Caco-2 (cell line): ENCODE data around the gene ARPC2. TPM values are rescaled to one million over a fixed set of nuclear protein-coding genes. Genes with fewer than 3 reads are reported as not detected.
A peak's percentile ranks its signal among the peaks of the same experiment; 100 is the strongest.

Experiments used
- BruUV-seq: library from RNA; stranded (reverse); fragments of 400-500 nt; replicated peaks from 2 replicates; lab custom pipeline; 2021; lab: Mats Ljungman, UMichigan
- CTCF ChIA-PET: fragments of 300-600 bp; sonication (Branson Sonifier 250); formaldehyde crosslinking; loops from one replicate; lab custom pipeline; 2022; ENCODE audit warnings: antibody characterized with exemption; lab: Charles Lee
- POLR2A ChIA-PET: fragments of 300-600 bp; sonication (Branson Sonifier 250); formaldehyde crosslinking; loops from one replicate; lab custom pipeline; 2022; ENCODE audit warnings: antibody characterized with exemption; lab: Charles Lee
- DNase-seq, 2 experiments: peaks; one replicate each; pipeline versions ENCODE4 v3.0.0 to v3.0.0-alpha.2; 2020 to 2022
- H3K27me3 ChIP-seq: replicated peaks from 2 replicates; pipeline ENCODE4 v1.6.0; 2011; ENCODE audit warnings: low read length; ENCODE audit not compliant: control insufficient read depth, insufficient read depth
- H3K36me3 ChIP-seq: 2 replicates; pipeline ENCODE4 v1.5.1; 2011; ENCODE audit warnings: low read length; ENCODE audit not compliant: control insufficient read depth, insufficient read depth
- H3K4me1 ChIP-seq: fragments of 250-450 bp; sonication (Bioruptor Pico); 2 replicates; pipeline ENCODE4 v1.5.1; 2020; ENCODE audit warnings: mild to moderate bottlenecking
- H3K4me3 ChIP-seq: 2 replicates; pipeline ENCODE4 v1.5.1; 2011; ENCODE audit warnings: low read depth, mild to moderate bottlenecking, control low read depth, low read length
- H3K9me3 ChIP-seq: fragments of 250-450 bp; sonication (Bioruptor Pico); 2 replicates; pipeline ENCODE4 v1.5.1; 2020; ENCODE audit warnings: mild to moderate bottlenecking, moderate library complexity
- H3K27ac Mint-ChIP-seq: one replicate; pipeline ENCODE4 v1.8.0; 2022; ENCODE audit warnings: mixed read lengths; ENCODE audit not compliant: unreplicated experiment
- H3K27me3 Mint-ChIP-seq: one replicate; pipeline ENCODE4 v1.8.0; 2022; ENCODE audit warnings: mixed read lengths; ENCODE audit not compliant: insufficient read depth, unreplicated experiment
- H3K36me3 Mint-ChIP-seq: one replicate; pipeline ENCODE4 v1.8.0; 2022; ENCODE audit warnings: mild to moderate bottlenecking, mixed read lengths; ENCODE audit not compliant: insufficient read depth, unreplicated experiment
- H3K4me1 Mint-ChIP-seq: one replicate; pipeline ENCODE4 v1.8.0; 2022; ENCODE audit warnings: low read depth, mixed read lengths; ENCODE audit not compliant: unreplicated experiment
- H3K4me3 Mint-ChIP-seq: one replicate; pipeline ENCODE4 v1.8.0; 2022; ENCODE audit warnings: mild to moderate bottlenecking, moderate library complexity, mixed read lengths; ENCODE audit not compliant: unreplicated experiment
- H3K9me3 Mint-ChIP-seq: one replicate; pipeline ENCODE4 v1.8.0; 2022; ENCODE audit warnings: mixed read lengths; ENCODE audit not compliant: unreplicated experiment
- intact Hi-C: fragments of 100-400 bp; cut with micrococcal nuclease; formaldehyde crosslinking; loops from one replicate; pipeline ENCODE4 v1.10.0; 2022; ENCODE audit not compliant: unreplicated experiment
- total RNA-seq: library from RNA; stranded (reverse); gene quantifications from 2 replicates; pipeline ENCODE4 v1.2.3, GENCODE V29; 2022
- TF ChIP-seq, protein P1 (sequence below), 2 experiments: fragments of 200-600 bp in 1 of 2; IDR thresholded peaks; 1 replicate in 1 of 2; 2 replicates in 1 of 2; pipeline versions ENCODE4 v1.5.1 to v1.8.0; 2011 to 2022; ENCODE audit warnings: antibody characterized with exemption in 1 of 2, control low read depth in 1 of 2, inconsistent platforms in 1 of 2, low read depth in 1 of 2, low read length in 1 of 2, mild to moderate bottlenecking in 1 of 2, moderate library complexity in 1 of 2; ENCODE audit not compliant: insufficient read depth in 1 of 2, severe bottlenecking in 1 of 2, unreplicated experiment in 1 of 2

Gene ARPC2
- total RNA-seq, 1 experiment from 2014 or later, result 284 TPM

DNA sequence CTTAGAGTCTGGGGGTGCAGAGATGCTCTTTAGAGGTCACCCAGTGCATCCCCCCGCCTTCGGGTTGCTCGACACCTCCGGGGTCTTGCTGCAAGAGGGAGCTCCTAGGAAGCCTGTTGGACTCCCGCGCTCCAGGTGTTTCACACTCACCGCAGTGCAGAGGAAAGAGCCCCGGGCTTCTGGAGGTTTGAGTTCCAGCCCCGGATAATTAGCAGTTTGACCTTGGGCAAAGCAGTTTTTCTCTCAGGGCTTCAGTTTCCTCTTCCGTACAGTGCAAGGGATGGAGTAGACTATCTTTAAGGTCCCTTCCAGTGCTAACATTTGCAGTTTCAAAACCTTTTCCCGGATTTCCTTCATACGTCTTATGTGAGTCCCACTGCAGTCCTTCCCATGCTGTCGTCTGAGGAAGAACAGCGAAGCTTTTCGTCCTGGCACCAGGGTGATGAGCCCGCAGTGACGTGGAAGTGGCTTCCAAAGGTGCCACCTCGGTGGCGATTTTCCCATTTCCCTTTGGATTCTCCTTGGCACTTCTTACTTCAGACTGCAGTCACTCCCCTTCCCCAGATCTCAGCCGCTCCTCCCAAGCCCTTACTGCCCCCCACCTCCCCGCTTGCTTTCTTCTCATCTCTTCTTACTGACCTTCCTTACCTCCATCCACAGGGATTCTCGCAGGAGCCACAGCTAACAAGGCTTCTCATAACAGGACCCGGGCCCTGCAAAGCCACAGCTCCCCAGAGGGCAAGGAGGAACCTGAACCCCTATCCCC, 53.9 kb downstream of the ARPC2 start:
- peaks cover 7% of the 10 kb centered on the region; the same call in 1 of the 2 replicates for H3K36me3 ChIP-seq
- H3K4me3 ChIP-seq, result peak overlapping the region; percentile 65
- no peaks in the 10 kb centered on the region for H3K9me3 ChIP-seq
- Mint-ChIP-seq H3K4me1 (peaks cover 13% of the 10 kb centered on the region), H3K27me3 (no peaks in the 10 kb centered on the region), H3K27ac (peak overlapping the region; percentile 93), H3K9me3 (no peaks in the 10 kb centered on the region), H3K4me3 (peak overlapping the region; percentile 91), H3K36me3 (peaks cover 64% of the 10 kb centered on the region)
- CTCF ChIA-PET, result interaction anchor here (1.0 to 7.0 kb wide), 8 partner anchors 13 to 388 kb away, joined by 3 to 121 read pairs (median 6); partner anchors contain the start of genes BCS1L, CATIP, TMBIM1 and ZNF142
- DNase-seq, result no peak
- POLR2A ChIA-PET, result interaction anchor here (1.0 to 1.5 kb wide), 11 partner anchors 10 to 297 kb away, joined by 3 to 20 read pairs (median 5); partner anchors contain the start of genes GPBAR1, TMBIM1 and USP37
- H3K27me3 ChIP-seq, result no peaks in the 10 kb centered on the region
- TF ChIP-seq, protein P1, sequence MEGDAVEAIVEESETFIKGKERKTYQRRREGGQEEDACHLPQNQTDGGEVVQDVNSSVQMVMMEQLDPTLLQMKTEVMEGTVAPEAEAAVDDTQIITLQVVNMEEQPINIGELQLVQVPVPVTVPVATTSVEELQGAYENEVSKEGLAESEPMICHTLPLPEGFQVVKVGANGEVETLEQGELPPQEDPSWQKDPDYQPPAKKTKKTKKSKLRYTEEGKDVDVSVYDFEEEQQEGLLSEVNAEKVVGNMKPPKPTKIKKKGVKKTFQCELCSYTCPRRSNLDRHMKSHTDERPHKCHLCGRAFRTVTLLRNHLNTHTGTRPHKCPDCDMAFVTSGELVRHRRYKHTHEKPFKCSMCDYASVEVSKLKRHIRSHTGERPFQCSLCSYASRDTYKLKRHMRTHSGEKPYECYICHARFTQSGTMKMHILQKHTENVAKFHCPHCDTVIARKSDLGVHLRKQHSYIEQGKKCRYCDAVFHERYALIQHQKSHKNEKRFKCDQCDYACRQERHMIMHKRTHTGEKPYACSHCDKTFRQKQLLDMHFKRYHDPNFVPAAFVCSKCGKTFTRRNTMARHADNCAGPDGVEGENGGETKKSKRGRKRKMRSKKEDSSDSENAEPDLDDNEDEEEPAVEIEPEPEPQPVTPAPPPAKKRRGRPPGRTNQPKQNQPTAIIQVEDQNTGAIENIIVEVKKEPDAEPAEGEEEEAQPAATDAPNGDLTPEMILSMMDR (IDR thresholded peaks at IDR 0.05; ENCODE audit: insufficient read depth in 1 of 2, low read depth in 1 of 2, low read length in 1 of 2, severe bottlenecking in 1 of 2, unreplicated experiment in 1 of 2), result no peak
- intact Hi-C loops, result loop anchor here (1.0 to 10.0 kb wide), 4 partner anchors 54 to 374 kb away; partner anchors contain the start of gene ARPC2
- BruUV-seq, result no TSS peak
- peaks cover 4% of the 10 kb centered on the region; the same call in 1 of the 2 replicates for H3K4me1 ChIP-seq

DNA sequence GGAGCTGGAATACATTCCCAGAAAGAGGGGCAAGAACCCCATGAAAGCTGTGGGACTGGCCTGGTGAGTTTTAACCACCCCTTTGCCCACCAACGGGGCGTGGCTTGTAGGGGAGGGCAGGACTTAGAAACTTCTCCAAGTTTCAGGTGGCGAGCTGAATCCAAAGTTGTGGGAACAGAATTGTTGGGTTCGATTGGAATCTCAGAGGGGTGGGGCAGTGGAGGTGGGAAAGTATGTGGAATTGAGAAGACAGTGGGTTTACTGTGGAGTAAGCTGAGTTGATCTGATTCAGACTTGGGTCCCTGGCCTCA, 54.5 kb downstream of the ARPC2 start:
- H3K27ac Mint-ChIP-seq, result peak overlapping the region; percentile 93
- peaks cover 13% of the 10 kb centered on the region for H3K4me1 Mint-ChIP-seq
- peaks cover 4% of the 10 kb centered on the region; the same call in 1 of the 2 replicates for H3K4me1 ChIP-seq
- peaks cover 6% of the 10 kb centered on the region; the same call in 1 of the 2 replicates for H3K36me3 ChIP-seq
- ChIA-PET CTCF (interaction anchor here (0.6 to 7.0 kb wide), 5 partner anchors 20 to 388 kb away, joined by 3 to 121 read pairs (median 4); partner anchors contain the start of genes BCS1L, CATIP, TMBIM1 and ZNF142), POLR2A (interaction anchor here (0.8 to 1.5 kb wide), 2 partner anchors 16 to 21 kb away, joined by 3 to 5 read pairs; partner anchors contain the start of gene TMBIM1)
- intact Hi-C loops, result loop anchor here (10.0 kb wide), 1 partner anchor 373 kb away; no protein-coding TSS in a partner anchor
- H3K27me3 Mint-ChIP-seq, result no peaks in the 10 kb centered on the region
- no peak for DNase-seq
- H3K9me3 Mint-ChIP-seq, result no peaks in the 10 kb centered on the region
- H3K9me3 ChIP-seq, result no peaks in the 10 kb centered on the region
- TF ChIP-seq, protein P1 (IDR thresholded peaks at IDR 0.05; ENCODE audit: insufficient read depth in 1 of 2, low read depth in 1 of 2, low read length in 1 of 2, severe bottlenecking in 1 of 2, unreplicated experiment in 1 of 2), result no peak
- H3K4me3 ChIP-seq, result peak overlapping the region; percentile 65
- no peaks in the 10 kb centered on the region for H3K27me3 ChIP-seq
- H3K36me3 Mint-ChIP-seq, result peaks cover 62% of the 10 kb centered on the region
- BruUV-seq, result no TSS peak
- H3K4me3 Mint-ChIP-seq, result peak overlapping the region; percentile 91
